Femur (tissue), 1 donor: Measurements from ENCODE around the gene ACSL5.

Experiments used
- DNase-seq: peaks from one replicate; pipeline ENCODE4 v3.0.0-alpha.2; 2017

ACSL5 gene

GRCh38 chr10:112373912-112374338, at the start of gene ACSL5:
Gene ACSL5 (plus strand): TSS chr10:112374116. CDS start chr10:112394947, 20,831 bp downstream.
- DNase-seq = no peak

GRCh38 chr10:112327678-112328077, 46.2 kb upstream of the ACSL5 start:
- no peak for DNase-seq

- no peak for DNase-seq
These were observed 43.8 kb upstream of the ACSL5 start for GRCh38 chr10:112330162-112330561.

- no peak for DNase-seq
These were observed 43.2 kb upstream of the ACSL5 start for GRCh38 chr10:112330607-112331160.

- DNase-seq = no peak
These were observed 41.9 kb upstream of the ACSL5 start for GRCh38 chr10:112332022-112332421.

- no peak for DNase-seq
These were observed 41.2 kb upstream of the ACSL5 start for GRCh38 chr10:112332509-112333228.

GRCh38 chr10:112333452-112333851, 40.5 kb upstream of the ACSL5 start:
- no peak for DNase-seq

GRCh38 chr10:112335111-112335867, 38.6 kb upstream of the ACSL5 start:
- no peak for DNase-seq

- DNase-seq = no peak
These were observed 38.0 kb upstream of the ACSL5 start for GRCh38 chr10:112335868-112336265.

GRCh38 chr10:112336556-112337201, 37.2 kb upstream of the ACSL5 start:
- no peak for DNase-seq

GRCh38 chr10:112338957-112339356, 35.0 kb upstream of the ACSL5 start:
- no peak for DNase-seq

- no peak for DNase-seq
These were observed 33.3 kb upstream of the ACSL5 start for GRCh38 chr10:112340601-112341000.

GRCh38 chr10:112343056-112343806, 30.7 kb upstream of the ACSL5 start:
- no peak for DNase-seq

GRCh38 chr10:112344261-112344660, 29.7 kb upstream of the ACSL5 start:
- no peak for DNase-seq

GRCh38 chr10:112345202-112345601, 28.7 kb upstream of the ACSL5 start:
- DNase-seq = no peak

- DNase-seq = no peak
These were observed 28.2 kb upstream of the ACSL5 start for GRCh38 chr10:112345743-112346142.

- no peak for DNase-seq
These were observed 27.1 kb upstream of the ACSL5 start for GRCh38 chr10:112346774-112347173.

GRCh38 chr10:112347709-112348671, 25.9 kb upstream of the ACSL5 start:
- no peak for DNase-seq

GRCh38 chr10:112348759-112349158, 25.2 kb upstream of the ACSL5 start:
- no peak for DNase-seq

GRCh38 chr10:112349521-112350085, 24.3 kb upstream of the ACSL5 start:
- DNase-seq = no peak

- DNase-seq = no peak
These were observed 22.8 kb upstream of the ACSL5 start for GRCh38 chr10:112351146-112351545.
